Measurements from ENCODE around the gene RTN1.

- no peak for TF ChIP-seq CTCF (IDR thresholded peaks at IDR 0.05)
- no peak for TF ChIP-seq POLR2A (IDR thresholded peaks at IDR 0.05)
Measured at GRCh38 chr14:59585891-59586554, 284.6 kb downstream of the RTN1 start.
